Midbrain (tissue), 1 donor: Measurements from ENCODE around the gene PRSS33.

ENCODE experiments used
- DNase-seq: peaks from one replicate; lab custom pipeline; 2025; lab: John Stamatoyannopoulos, UW

The PRSS33 gene

GRCh38 chr16:2787406-2787805 lies at the start of gene PRSS33:
PRSS33 (minus strand) TSS chr16:2787560; CDS start chr16:2786547, 1,013 bp downstream.
- DNase-seq: no peak

- no peak for DNase-seq
Measured at GRCh38 chr16:2836646-2837508, 49.5 kb upstream of the PRSS33 start.

GRCh38 chr16:2835638-2836493 lies 48.5 kb upstream of the PRSS33 start:
- DNase-seq: no peak

GRCh38 chr16:2834968-2835367 lies 47.6 kb upstream of the PRSS33 start:
- no peak for DNase-seq

GRCh38 chr16:2833776-2834175 lies 46.4 kb upstream of the PRSS33 start:
- DNase-seq: no peak

GRCh38 chr16:2831203-2831602 lies 43.8 kb upstream of the PRSS33 start:
- no peak for DNase-seq

GRCh38 chr16:2830355-2830695 lies 43.0 kb upstream of the PRSS33 start:
- no peak for DNase-seq

GRCh38 chr16:2829501-2830354 lies 42.4 kb upstream of the PRSS33 start, which contains the start of gene ZG16B:
ZG16B (plus strand) TSS chr16:2830303; CDS start chr16:2830442, 139 bp downstream.
- no peak for DNase-seq

- DNase-seq: no peak
Measured at GRCh38 chr16:2828876-2829430, 41.6 kb upstream of the PRSS33 start.

- DNase-seq: no peak
Measured at GRCh38 chr16:2828521-2828840, 41.1 kb upstream of the PRSS33 start.

GRCh38 chr16:2827831-2828520 lies 40.6 kb upstream of the PRSS33 start:
- DNase-seq: no peak

GRCh38 chr16:2827374-2827791 lies 40.0 kb upstream of the PRSS33 start:
- DNase-seq: no peak

- DNase-seq: no peak
Measured at GRCh38 chr16:2826591-2827373, 39.4 kb upstream of the PRSS33 start.

GRCh38 chr16:2825906-2826305 lies 38.5 kb upstream of the PRSS33 start:
- no peak for DNase-seq

GRCh38 chr16:2825049-2825742 lies 37.8 kb upstream of the PRSS33 start:
- DNase-seq: no peak

GRCh38 chr16:2824626-2825025 lies 37.3 kb upstream of the PRSS33 start:
- no peak for DNase-seq

GRCh38 chr16:2822496-2822895 lies 35.1 kb upstream of the PRSS33 start:
- no peak for DNase-seq

GRCh38 chr16:2822158-2822495 lies 34.8 kb upstream of the PRSS33 start:
- DNase-seq: no peak

- no peak for DNase-seq
Measured at GRCh38 chr16:2821487-2822157, 34.3 kb upstream of the PRSS33 start.
